HG03060 (cell line): ENCODE results near the gene CLCA1.
"Not testable (repeated sequence)": the region's sequence is repeated elsewhere in the genome, so short reads cannot be mapped to it uniquely, and the experiment has no call there.

Experiments
- ATAC-seq: cut with Tn5 transposase; IDR thresholded peaks from one replicate; pipeline ENCODE4 v1.9.1; 2021; ENCODE audit warnings: low read depth, moderate number of reproducible peaks; ENCODE audit not compliant: unreplicated experiment

Gene CLCA1

DNA sequence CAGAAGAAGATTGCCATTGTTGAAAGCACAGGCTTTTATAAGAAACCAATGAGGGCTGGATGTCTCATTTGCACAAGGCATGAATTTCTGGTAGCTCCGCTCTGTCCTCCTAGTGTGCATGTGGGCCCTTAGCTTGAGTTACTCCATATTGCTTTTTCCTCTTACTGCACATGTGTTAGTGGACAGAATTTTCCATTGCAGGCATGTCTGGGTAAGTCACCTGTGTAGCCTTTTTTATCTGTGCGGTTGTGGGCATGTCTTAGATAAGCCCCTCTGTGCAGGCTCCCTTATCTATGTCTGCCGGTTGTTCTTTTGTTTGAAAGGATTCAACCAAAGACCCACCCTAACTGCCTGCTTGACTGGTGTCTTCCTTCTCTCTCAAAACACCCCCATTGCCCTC is 7.2 kb upstream of the CLCA1 start:
- no peak for ATAC-seq

DNA sequence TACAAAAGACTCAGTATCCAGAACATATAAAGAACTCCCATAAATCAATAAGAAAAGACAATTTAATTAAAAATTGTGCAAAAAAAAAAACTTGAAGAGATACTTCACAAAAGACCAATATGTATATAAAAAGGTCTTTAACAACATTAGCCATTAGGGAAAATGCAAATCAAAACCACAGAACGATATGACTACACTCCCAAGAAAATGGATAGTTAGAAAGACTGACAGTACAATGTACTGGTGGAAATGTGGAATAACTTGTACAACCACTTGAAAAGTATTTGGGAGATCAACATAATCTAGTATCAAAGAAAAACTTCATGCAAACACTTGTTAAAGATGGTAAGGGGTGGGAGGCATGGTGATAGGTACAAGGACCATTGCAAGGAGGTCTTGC is 3.9 kb upstream of the CLCA1 start:
- ATAC-seq = no peak

DNA sequence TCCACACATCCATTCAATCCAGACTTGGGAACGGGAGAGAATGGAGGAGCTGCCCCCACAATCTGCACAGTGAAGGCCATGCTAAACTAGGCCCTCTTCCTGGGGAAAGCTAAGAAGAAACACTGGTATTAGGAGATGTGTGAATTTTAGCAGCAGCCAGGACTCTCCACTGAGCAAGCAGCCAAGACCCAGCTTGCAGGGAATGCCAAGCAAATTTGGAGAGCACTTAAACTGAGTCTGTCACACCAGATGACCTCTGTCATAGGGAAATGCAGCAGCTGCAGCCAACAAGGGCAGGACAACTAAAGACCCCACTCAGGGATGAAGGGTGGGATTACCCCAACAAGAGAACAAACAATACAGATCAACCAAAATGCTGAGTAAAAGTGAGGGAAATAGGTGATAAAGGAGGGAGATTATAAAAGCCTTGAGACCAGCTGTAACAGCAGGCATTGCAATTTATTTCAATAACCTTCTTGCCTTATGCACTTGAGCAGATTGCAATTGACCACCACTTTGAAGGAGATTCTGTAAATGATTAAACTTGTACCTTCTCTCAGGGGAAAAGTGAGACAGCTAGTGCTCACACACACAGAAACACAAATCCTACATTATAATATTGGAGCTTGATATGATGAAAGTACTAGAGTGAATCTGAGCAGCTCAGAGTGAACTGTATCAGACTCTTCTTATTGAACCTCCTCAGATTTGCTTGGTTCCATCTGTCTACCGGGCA is 2.5 kb upstream of the CLCA1 start:
- ATAC-seq = no peak

DNA sequence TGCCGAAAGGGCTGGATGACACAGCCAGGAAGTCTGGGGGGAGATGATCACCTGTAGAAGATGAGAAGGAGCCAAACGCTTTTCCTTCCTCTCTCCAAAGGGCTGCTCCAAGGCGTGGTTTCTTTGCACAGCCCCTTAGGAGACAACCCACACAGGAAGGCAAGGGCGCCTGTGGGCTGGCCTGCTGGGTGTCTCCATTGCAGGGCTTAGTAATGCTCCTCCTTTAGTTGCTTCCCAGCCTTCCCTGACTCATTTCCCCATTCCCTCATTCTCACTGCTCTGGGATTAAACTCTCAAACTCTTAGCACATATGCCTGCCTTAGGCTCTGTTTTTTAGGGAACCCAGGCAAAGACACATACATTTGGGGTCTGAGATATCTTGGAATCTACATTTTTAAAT is 1.7 kb upstream of the CLCA1 start:
- no peak for ATAC-seq

DNA sequence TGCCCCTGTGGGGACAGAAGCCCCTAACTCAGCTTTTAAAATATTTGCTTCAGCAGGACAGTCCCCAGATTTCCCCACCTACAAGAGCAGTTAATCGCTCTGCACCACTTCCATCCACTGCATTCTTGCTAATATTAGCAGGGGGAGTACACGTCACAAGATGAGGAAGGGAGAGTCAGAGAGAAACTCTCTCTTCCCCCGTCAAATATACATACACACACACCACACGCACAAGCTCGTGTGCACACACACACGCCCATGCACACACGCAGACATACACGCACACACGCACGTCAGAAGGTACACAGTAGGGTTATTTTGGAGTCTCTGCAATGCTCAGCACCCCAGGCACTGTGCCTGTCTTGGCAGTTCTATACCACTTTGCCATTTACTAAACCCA is 2.1 kb downstream of the CLCA1 start:
- no peak for ATAC-seq

DNA sequence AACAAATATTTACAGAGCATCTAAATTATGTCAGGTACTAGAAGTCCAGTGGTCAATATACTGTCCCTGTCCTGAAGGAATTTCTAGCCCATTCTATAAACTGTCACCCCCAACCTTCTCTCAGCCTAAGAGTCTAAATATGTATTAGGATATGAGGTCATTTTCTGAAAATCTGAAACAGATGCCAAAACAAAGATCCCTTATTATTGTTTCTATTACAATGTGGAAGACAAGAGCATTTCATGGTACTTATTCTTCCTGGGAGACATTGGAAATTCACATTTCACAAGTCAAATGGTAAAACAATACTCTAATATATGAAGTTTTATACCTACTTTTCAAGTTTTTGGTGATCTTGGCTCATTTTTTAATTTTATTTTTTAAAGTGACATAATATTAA is 2.6 kb downstream of the CLCA1 start:
- no peak for ATAC-seq

DNA sequence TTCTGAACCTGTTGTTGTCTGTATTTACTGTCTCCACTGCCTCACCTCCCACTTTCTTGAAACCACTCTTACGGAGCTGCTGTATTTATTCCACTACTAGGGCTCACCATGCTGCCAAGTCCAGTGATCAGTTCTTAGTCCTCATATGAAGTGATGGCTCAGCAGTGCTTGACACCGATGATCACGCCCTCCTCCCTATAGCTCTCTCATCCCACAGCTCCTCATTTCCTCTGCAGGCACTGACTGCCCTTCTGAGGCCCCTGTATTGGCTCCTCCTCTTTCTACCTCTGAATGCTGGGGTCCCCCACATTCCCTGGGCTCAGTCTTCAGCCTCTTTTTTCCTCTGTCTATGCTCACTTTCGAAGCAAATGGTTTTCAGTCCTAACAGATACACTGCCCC is 3.4 kb downstream of the CLCA1 start:
- no peak for ATAC-seq

DNA sequence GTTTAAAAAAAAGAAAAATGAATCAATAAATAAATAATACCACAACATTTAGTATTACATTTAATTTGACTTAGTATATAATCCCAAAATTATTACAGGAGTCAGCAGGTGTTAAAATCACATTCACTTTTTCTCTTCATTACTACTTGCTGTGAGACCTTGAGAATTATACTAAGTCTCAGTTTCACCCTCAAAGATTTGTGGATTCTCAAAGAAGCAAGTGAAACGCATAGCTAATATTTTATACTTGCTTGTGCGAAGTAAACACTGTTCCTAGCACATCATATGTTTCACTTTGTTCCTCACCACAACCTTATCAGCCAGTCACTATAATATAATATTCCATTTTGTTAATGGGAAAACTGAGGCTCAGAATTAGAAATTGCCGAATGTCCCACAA is 4.0 kb downstream of the CLCA1 start:
- ATAC-seq = no peak

DNA sequence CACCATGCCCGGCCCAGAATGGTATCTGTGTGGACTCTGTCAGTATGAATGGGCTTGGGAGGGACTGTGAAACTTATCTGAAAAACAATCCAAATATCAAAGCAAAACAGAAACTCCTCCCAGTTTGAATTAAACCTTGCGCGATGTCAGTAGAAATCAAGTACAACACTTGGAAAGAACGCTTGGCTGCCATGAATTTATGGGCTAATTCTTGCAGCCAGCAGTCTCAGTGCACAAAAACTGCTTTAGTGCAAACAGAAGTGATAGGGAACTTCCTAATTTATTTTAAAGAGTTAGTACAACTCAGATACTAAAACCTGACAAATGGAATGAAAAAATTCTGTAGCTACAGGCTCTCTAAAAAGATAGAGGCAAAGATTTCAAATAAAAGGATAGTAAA is 8.5 kb downstream of the CLCA1 start:
- ATAC-seq = no peak

DNA sequence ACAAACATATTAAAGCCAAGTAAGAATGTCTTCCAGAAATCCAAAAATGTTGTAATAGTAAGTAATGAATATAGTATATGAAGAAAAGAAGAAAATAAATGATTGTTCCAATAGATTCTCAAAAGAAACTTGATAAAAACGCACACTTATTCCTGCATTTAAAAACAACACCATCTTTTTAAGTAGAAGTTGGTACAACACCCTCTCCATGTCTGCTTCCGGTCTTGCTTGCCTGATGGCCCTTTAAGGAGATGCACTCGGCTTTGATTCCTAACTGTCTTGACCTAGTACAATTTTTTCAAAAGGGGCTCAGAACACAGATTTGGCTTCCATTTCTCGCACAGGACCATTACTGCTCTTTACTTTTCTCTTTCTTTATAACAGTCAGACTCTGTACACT is 9.0 kb downstream of the CLCA1 start:
- ATAC-seq = no peak

DNA sequence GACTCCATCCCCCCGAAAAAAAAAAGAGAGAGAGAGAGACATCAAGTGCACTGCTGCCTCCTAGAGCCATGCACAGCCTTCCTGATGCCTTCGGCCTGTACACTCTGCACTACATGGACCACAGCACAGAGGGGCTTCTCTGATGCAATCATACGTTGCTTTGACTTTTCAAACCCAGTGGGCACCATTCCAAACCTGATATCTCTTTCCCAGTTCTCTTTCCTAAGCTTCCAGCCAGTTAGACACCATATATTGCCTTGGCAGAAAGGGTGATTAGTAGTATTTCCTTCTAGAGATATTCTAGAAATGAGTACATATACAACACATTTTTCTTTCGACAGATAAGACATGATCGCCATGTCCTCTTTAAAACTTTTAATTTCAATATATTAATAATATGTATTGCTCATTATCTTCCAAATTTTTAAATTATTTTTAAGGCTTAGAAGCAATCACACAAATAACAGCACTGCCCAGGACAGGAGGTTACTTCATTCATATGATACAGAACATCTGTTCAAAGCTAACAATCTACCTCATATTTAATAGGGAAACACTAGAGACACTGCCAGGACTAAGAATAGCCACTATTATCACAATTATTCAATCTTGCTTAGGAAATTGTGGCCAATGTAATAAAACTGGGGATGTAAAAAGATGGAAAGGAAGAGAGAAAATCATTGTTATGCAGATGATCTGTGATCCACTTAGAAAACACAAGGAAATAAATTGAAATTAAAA is 9.9 kb downstream of the CLCA1 start:
- no peak for ATAC-seq

DNA sequence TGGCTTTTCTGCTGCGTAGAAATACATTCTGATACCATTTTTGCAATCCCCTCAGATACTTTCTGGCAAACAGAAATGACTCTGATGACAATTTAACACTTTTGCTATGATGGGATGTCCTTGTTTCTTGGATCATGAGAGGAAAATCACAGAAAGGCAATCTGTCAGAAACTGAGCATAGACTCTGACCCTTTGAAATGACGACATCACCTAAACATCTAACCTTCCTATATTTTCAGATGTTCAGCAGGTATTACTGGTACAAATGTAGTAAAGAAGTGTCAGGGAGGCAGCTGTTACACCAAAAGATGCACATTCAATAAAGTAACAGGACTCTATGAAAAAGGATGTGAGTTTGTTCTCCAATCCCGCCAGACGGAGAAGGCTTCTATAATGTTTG is 13.2 kb downstream of the CLCA1 start:
- no peak for ATAC-seq

DNA sequence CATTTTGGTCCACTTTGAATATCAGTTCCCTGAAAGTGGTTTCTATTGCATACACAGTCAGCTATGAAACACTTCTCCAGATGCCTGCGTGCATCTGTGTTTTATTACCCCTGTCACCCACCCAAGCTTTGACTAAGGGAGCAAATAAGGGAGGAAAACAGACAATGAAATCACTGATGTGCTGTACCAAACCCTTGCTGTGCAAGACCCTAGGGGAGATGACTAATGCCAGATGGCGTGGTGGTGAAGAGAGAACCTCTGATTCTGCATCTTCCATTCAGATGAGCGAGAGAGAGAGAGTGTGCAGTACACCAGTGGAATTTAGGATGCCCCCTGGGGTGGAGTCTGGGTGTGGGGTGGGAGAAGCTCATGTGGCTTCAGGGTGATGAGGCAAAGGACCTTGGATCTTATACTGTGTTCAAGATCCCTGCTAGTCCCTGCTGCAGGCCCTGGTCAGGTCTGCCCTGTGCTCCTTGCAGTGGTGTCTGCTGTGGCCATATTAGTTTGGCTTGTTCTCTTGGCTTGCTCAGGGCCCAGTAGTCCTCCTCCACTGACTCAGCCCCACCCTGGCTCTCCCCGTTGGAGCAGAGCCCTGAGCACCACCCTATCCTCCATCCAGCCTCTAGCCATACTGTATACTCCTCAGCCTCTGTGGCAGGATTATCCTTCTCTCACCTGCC is 18.5 kb downstream of the CLCA1 start:
- no peak for ATAC-seq

DNA sequence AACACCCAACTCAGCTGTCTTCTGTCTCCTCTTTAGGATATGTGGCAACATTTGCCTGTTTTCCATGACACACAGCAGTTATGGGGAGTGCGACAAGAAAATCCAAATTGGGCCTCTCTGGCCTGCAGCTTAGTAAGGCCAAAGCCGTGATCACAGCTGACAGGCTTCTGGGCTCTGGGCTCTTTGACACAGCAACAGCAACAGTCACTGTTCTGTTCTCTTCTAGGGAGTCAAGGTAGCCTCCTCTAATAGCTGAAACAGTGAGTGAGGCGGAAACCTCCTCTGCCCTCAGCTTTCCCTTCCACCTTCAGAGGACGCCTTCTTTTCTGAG is 19.0 kb downstream of the CLCA1 start:
- ATAC-seq = no peak

DNA sequence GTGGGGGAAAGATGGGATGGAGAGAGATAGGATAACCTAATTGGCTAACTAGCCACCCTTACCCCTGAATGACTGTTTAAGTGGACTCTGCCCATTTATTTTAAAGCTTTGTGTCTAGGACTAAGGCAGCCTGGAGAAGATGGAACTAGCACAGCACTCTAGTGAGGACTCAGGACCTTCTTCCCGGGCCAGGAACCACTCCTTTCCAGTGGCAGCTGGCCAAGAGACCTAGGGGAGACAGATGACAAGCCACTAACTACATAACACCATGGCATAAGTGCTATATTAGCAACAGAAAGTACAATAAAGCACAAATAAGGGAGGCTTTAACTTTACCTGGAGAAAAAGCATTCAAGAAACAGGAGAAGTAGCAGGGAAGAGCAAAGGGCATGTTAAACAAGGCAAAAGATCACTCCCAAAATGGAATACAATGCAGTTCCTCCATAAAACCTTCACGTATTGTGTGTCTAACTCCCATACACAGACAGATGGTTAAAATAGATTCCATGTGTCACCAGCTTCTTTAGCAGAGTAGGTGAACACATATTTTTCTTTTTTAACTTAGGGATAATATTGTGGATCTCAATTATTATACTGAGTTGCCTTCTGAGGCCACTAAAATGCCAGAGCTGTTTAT is 20.6 kb downstream of the CLCA1 start:
- ATAC-seq = no peak

DNA sequence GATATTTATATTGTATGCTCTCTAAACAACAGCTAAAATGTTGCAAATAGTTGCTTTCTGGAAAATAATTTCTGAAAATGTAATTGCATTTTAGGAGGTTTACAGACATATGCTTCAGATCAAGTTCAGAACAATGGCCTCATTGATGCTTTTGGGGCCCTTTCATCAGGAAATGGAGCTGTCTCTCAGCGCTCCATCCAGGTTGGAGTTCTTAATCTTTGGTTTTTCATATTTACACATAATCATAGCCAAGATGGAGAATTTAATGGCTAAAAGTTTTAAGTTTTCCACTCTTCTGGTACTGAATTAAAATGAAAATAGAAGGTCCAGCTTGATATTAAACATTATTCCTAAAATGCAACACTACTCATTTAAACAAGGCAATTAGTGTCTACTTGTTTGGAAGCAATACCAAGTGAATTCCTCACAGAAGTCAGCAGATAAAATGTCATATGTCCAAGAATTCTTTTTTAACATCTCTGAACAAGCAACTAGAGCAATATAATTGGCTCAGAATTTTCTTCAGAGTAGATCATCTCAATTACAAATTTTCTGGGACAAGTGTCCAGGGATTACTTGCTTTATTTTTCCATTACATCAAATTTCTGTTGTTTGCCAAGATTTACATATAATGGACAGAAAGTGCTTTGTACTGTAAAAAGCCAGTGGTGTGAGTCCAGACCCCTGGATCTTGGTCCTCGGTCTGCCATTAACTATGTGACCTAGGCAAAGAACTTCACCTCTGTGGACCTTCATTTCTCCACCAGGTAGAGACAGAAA is 22.6 kb downstream of the CLCA1 start:
- ATAC-seq = no peak

DNA sequence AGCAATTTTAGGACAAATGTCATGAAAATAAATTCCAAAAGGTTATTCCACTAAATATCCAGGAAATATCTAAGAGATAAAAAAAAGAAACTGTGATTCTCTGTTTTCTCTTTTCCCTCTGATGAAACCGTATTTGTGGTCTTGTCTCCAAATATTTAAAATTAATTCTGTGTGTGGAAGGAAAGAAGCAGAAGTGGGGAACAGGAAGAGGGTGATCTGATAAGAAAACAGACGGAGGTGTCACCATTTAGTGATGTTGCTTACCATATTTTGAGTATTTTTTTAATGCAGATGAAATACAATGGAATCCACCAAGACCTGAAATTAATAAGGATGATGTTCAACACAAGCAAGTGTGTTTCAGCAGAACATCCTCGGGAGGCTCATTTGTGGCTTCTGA is 29.6 kb downstream of the CLCA1 start:
- ATAC-seq = no peak

DNA sequence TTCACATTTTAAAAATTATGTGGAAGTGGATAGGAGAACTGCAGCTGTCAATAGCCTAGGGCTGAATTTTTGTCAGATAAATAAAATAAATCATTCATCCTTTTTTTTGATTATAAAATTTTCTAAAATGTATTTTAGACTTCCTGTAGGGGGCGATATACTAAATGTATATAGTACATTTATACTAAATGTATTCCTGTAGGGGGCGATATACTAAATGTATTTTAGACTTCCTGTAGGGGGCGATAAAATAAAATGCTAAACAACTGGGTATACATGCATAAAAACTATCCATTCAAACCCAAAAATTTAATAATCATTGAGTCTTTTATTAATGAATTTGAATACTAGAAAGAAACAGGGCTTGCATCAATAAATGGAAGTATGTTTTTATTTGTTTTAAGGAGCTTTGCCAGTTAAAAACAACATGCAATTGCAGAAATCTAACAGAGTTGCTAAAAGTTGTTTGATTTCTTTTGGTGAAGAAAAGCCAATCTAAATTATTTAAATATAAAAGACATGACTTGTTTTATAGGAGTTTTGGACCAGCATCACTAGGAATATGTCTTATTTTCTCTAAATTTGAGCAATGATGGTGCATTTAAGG is 31.4 kb downstream of the CLCA1 start:
- ATAC-seq = no peak

DNA sequence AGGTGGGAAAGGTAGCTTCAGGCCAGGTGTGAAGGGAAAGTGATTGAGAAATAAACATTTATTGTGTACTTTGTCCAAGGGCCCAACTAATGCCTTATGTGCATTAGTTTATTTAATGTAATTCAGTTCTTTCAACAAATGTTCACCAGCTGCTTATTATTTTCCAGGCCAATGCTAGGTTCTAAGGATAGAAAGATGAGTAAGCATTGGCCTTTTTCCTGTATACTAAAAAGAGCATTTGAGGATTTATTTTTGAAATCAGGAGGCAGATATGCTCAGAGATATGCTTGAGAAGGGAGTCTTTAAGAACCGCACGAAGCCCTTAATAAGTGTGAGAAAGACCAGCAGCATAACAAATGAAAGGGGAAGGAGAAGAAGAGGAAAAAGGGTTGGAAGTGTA is 32.0 kb downstream of the CLCA1 start:
- no peak for ATAC-seq

DNA sequence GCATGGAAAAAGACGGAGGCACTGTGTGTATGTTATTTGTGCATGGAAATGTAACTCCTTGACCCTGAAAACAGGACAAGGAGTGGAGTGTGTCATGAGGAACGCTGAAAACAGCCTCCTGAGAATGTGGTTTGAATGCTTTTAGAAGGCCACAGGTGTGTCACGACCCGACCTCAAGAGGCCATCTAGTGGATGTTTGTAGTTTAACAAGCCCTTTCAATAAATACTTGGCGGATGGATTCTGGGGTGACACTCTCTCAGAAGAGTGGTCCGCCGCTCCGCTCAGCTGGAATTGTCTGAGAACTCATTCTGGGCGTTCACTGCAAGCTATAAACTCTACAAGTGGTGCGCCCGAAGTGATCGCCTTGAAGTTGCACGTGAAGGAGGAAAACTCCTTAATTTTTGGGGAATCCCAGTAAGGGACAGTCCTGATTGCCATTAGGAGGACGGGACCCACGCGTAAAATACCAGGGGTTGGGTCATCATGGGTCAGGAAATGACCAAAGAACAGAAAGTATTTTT is 33.5 kb downstream of the CLCA1 start:
- not testable (repeated sequence) for ATAC-seq
